H1 (cell line): ENCODE measurements around the gene P2RX7. TPM values are rescaled to one million over a fixed set of nuclear protein-coding genes. Genes with fewer than 3 reads are reported as not detected.

ENCODE experiments used
- MAX ChIP-seq: IDR thresholded peaks from 2 replicates; pipeline ENCODE4 v1.6.1; 2012; ENCODE audit warnings: inconsistent platforms
- polyA plus RNA-seq, 7 experiments: library from polyadenylated mRNA; depleted of rRNA in 3 of 7; stranded (reverse) in 5 of 7; unstranded in 2 of 7; fragments of >200 nt in 5 of 7; fragments of 200-250 nt in 2 of 7; gene quantifications; 1 replicate in 5 of 7; 2 replicates in 1 of 7; 4 replicates in 1 of 7; pipeline versions ENCODE4 v1.2.1 to v1.2.3, GENCODE V29; 2011 to 2013; ENCODE audit warnings: missing spikeins in 2 of 7, mixed read lengths in 2 of 7
- total RNA-seq: library from RNA; stranded (reverse); fragmentation: NEBNext Ultra II Directional; extraction: Animal tissue kit (Norgen Biotek cat#: 25700); gene quantifications from 2 replicates; pipeline ENCODE4 v1.2.1, GENCODE V29; 2021

The P2RX7 gene
- total and polyA plus RNA-seq, 2 of the 8 experiments (the other 6 are each of a cell fraction or from before 2014, with no cell fraction given): 0.38 to 0.56 TPM

GRCh38 chr12:121217063-121217462, 84.4 kb downstream of the P2RX7 start (continued):
- TF ChIP-seq MAX: no peak
- TF ChIP-seq, all 59 proteins: peak for 0
